MG63 (cell line): ENCODE results near the gene HEXD. TPM values are rescaled to one million over a fixed set of nuclear protein-coding genes. Genes with fewer than 3 reads are reported as not detected.
"Not testable (repeated sequence)": the region's sequence is repeated elsewhere in the genome, so short reads cannot be mapped to it uniquely, and the experiment has no call there.

Experiments used
- DNase-seq: peaks from one replicate; pipeline ENCODE4 v3.0.0-alpha.2; 2020
- H3K27me3 ChIP-seq: fragments of 250-450 bp; sonication (Bioruptor Pico); 2 replicates; pipeline ENCODE4 v1.5.1; 2020; ENCODE audit warnings: mild to moderate bottlenecking, moderate library complexity
- H3K36me3 ChIP-seq: fragments of 250-450 bp; sonication (Bioruptor Pico); 2 replicates; pipeline ENCODE4 v1.5.1; 2020; ENCODE audit warnings: mild to moderate bottlenecking, moderate library complexity
- H3K4me3 ChIP-seq: fragments of 250-450 bp; sonication (Bioruptor Pico); 2 replicates; pipeline ENCODE4 v1.5.1; 2020; ENCODE audit warnings: mild to moderate bottlenecking, moderate library complexity
- H3K9me3 ChIP-seq: fragments of 250-450 bp; sonication (Bioruptor Pico); 2 replicates; pipeline ENCODE4 v1.5.1; 2020; ENCODE audit warnings: mild to moderate bottlenecking, moderate library complexity
- total RNA-seq: library from RNA; depleted of rRNA; stranded (reverse); fragments of >200 nt; shearing (Covaris generic); gene quantifications from 2 replicates; pipeline ENCODE4 v1.2.3, GENCODE V29; 2014; ENCODE audit warnings: low replicate concordance

Gene HEXD
- total RNA-seq, 1 experiment from 2014 or later: 12.1 TPM

GRCh38 chr17:82453151-82453550, 35.0 kb downstream of the HEXD start:
- not testable (repeated sequence) for H3K9me3 ChIP-seq, H3K27me3 ChIP-seq, H3K4me3 ChIP-seq, H3K36me3 ChIP-seq, DNase-seq

GRCh38 chr17:82453706-82454105, 35.6 kb downstream of the HEXD start:
- H3K27me3 ChIP-seq, H3K4me3 ChIP-seq, DNase-seq, H3K9me3 ChIP-seq, H3K36me3 ChIP-seq: not testable (repeated sequence)

- Histone ChIP-seq H3K9me3 (no peaks in the 10 kb centered on the region), H3K36me3 (peaks cover 20% of the 10 kb centered on the region), H3K4me3 (peak overlapping the region; percentile 74), H3K27me3 (no peaks in the 10 kb centered on the region)
- DNase-seq: no peak
Observed at GRCh38 chr17:82457073-82457928, 39.2 kb downstream of the HEXD start.

- Histone ChIP-seq H3K27me3 (no peaks in the 10 kb centered on the region), H3K9me3 (no peaks in the 10 kb centered on the region), H3K4me3 (peak overlapping the region; percentile 74), H3K36me3 (peaks cover 20% of the 10 kb centered on the region)
- no peak for DNase-seq
Observed at GRCh38 chr17:82457929-82458178, 39.7 kb downstream of the HEXD start.

GRCh38 chr17:82458179-82458884, 40.2 kb downstream of the HEXD start, which contains the start of gene NARF:
Gene NARF, plus strand, starts transcription at chr17:82458741. Its CDS starts 63 bp downstream, at chr17:82458804.
- no peaks in the 10 kb centered on the region for H3K27me3 ChIP-seq
- H3K4me3 ChIP-seq: peak within 1 kb of the TSS; percentile 74
- H3K9me3 ChIP-seq: no peaks in the 10 kb centered on the region
- H3K36me3 ChIP-seq: peaks cover 20% of the 10 kb centered on the region
- DNase-seq: peak; percentile 100

GRCh38 chr17:82458885-82459424, 40.8 kb downstream of the HEXD start:
- Histone ChIP-seq H3K9me3 (no peaks in the 10 kb centered on the region), H3K4me3 (peak overlapping the region; percentile 74), H3K27me3 (no peaks in the 10 kb centered on the region), H3K36me3 (peaks cover 21% of the 10 kb centered on the region)
- peak; percentile 40 for DNase-seq

GRCh38 chr17:82459936-82460335, 41.8 kb downstream of the HEXD start:
- not testable (repeated sequence) for DNase-seq, H3K27me3 ChIP-seq, H3K9me3 ChIP-seq, H3K4me3 ChIP-seq
- H3K36me3 ChIP-seq: peaks cover 31% of the 10 kb centered on the region

GRCh38 chr17:82461827-82462524, 43.8 kb downstream of the HEXD start:
- Histone ChIP-seq H3K9me3 (no peaks in the 10 kb centered on the region), H3K36me3 (peaks cover 36% of the 10 kb centered on the region), H3K4me3 (no peak overlapping the region), H3K27me3 (no peaks in the 10 kb centered on the region)
- DNase-seq: no peak

- H3K9me3 ChIP-seq: no peaks in the 10 kb centered on the region
- H3K36me3 ChIP-seq: peaks cover 37% of the 10 kb centered on the region
- H3K27me3 ChIP-seq: no peaks in the 10 kb centered on the region
- H3K4me3 ChIP-seq: no peak overlapping the region
- no peak for DNase-seq
Observed at GRCh38 chr17:82463391-82463790, 45.2 kb downstream of the HEXD start.

- no peaks in the 10 kb centered on the region for H3K9me3 ChIP-seq
- DNase-seq: no peak
- H3K27me3 ChIP-seq: no peaks in the 10 kb centered on the region
- H3K36me3 ChIP-seq: peaks cover 43% of the 10 kb centered on the region
- H3K4me3 ChIP-seq: no peak overlapping the region
Observed at GRCh38 chr17:82463925-82464566, 45.9 kb downstream of the HEXD start.

- Histone ChIP-seq H3K9me3 (no peaks in the 10 kb centered on the region), H3K4me3 (no peak overlapping the region), H3K36me3 (peaks cover 48% of the 10 kb centered on the region), H3K27me3 (no peaks in the 10 kb centered on the region)
- no peak for DNase-seq
Observed at GRCh38 chr17:82464567-82464929, 46.4 kb downstream of the HEXD start.

- H3K4me3 ChIP-seq: no peak overlapping the region
- H3K9me3 ChIP-seq: no peaks in the 10 kb centered on the region
- DNase-seq: no peak
- peaks cover 51% of the 10 kb centered on the region for H3K36me3 ChIP-seq
- no peaks in the 10 kb centered on the region for H3K27me3 ChIP-seq
Observed at GRCh38 chr17:82465023-82465603, 47.0 kb downstream of the HEXD start.

- Histone ChIP-seq H3K9me3 (no peaks in the 10 kb centered on the region), H3K27me3 (no peaks in the 10 kb centered on the region), H3K36me3 (peaks cover 53% of the 10 kb centered on the region), H3K4me3 (no peak overlapping the region)
- no peak for DNase-seq
Observed at GRCh38 chr17:82468692-82469091, 50.5 kb downstream of the HEXD start.

- DNase-seq: no peak
- no peak overlapping the region for H3K4me3 ChIP-seq
- H3K9me3 ChIP-seq: no peaks in the 10 kb centered on the region
- H3K27me3 ChIP-seq: no peaks in the 10 kb centered on the region
- peaks cover 52% of the 10 kb centered on the region for H3K36me3 ChIP-seq
Observed at GRCh38 chr17:82470065-82470464, 51.9 kb downstream of the HEXD start.

GRCh38 chr17:82474223-82475010, 56.3 kb downstream of the HEXD start:
- no peaks in the 10 kb centered on the region for H3K9me3 ChIP-seq
- H3K27me3 ChIP-seq: no peaks in the 10 kb centered on the region
- no peak for DNase-seq
- H3K4me3 ChIP-seq: no peak overlapping the region
- H3K36me3 ChIP-seq: peaks cover 54% of the 10 kb centered on the region

GRCh38 chr17:82475458-82475857, 57.3 kb downstream of the HEXD start:
- no peaks in the 10 kb centered on the region for H3K9me3 ChIP-seq
- peaks cover 54% of the 10 kb centered on the region for H3K36me3 ChIP-seq
- no peak overlapping the region for H3K4me3 ChIP-seq
- DNase-seq: no peak
- no peaks in the 10 kb centered on the region for H3K27me3 ChIP-seq
